MM.1S (cell line): ENCODE data around the gene CLDN7.

ENCODE experiments used
- CTCF ChIP-seq: fragments of 300-600 bp; sonication (generic); IDR thresholded peaks from 2 replicates; pipeline ENCODE4 v1.5.1; 2016; ENCODE audit warnings: antibody characterized with exemption, low read length, mixed read lengths
- EZH2 ChIP-seq: fragments of 300-600 bp; sonication (generic); optimal IDR thresholded peaks from 2 replicates; pipeline ENCODE3; 2017; ENCODE audit warnings: low read depth, mild to moderate bottlenecking, antibody characterized with exemption, low read length, mixed read lengths
- EZH2phosphoT487 ChIP-seq: fragments of 300-600 bp; sonication (generic); IDR thresholded peaks from 2 replicates; pipeline ENCODE4 v1.6.1; 2018; ENCODE audit warnings: antibody characterized with exemption, low read length

- TF ChIP-seq CTCF (no peak), EZH2 (no peak), EZH2phosphoT487 (no peak)
Observed at GRCh38 chr17:7259555-7259889, 2.8 kb downstream of the CLDN7 start.
